Islet of Langerhans (tissue), 1 donor: ENCODE results near the gene SFTA2.

ENCODE experiments used
- FAIRE-seq: peaks from one replicate; lab custom pipeline; 2011; peaks lifted over from hg19 to GRCh38; lab: Jason Lieb, UNC

SFTA2 gene

GRCh38 chr6:30889921-30890645, 41.9 kb downstream of the SFTA2 start:
- no peak for FAIRE-seq

GRCh38 chr6:30889496-30889885, 42.5 kb downstream of the SFTA2 start:
- FAIRE-seq: no peak

GRCh38 chr6:30888816-30889495, 43.0 kb downstream of the SFTA2 start:
- no peak for FAIRE-seq

- no peak for FAIRE-seq
Measured at GRCh38 chr6:30887901-30888815, 43.8 kb downstream of the SFTA2 start.

- no peak for FAIRE-seq
Measured at GRCh38 chr6:30886897-30887255, 45.1 kb downstream of the SFTA2 start.

- no peak for FAIRE-seq
Measured at GRCh38 chr6:30885999-30886896, 45.7 kb downstream of the SFTA2 start.

GRCh38 chr6:30885481-30885998, 46.4 kb downstream of the SFTA2 start:
- no peak for FAIRE-seq

- FAIRE-seq: no peak
Measured at GRCh38 chr6:30884521-30885480, 47.2 kb downstream of the SFTA2 start.

GRCh38 chr6:30883685-30884520, 48.1 kb downstream of the SFTA2 start, which contains the start of gene DDR1:
DDR1 (plus strand) TSS chr6:30884519; CDS start chr6:30888730, 4,211 bp downstream.
- FAIRE-seq: no peak

- no peak for FAIRE-seq
Measured at GRCh38 chr6:30882759-30883684, 48.9 kb downstream of the SFTA2 start.

- FAIRE-seq: no peak
Measured at GRCh38 chr6:30882204-30882758, 49.7 kb downstream of the SFTA2 start.

GRCh38 chr6:30881392-30882203, 50.4 kb downstream of the SFTA2 start:
- FAIRE-seq: no peak
